IgD-negative memory B cell (primary cell): Measurements from ENCODE around the gene ADRB2. TPM values are rescaled to one million over a fixed set of nuclear protein-coding genes. Genes with fewer than 3 reads are reported as not detected.

Experiments
- H3K27ac Mint-ChIP-seq, 3 donors: one replicate each; pipeline ENCODE4 v1.8.0; 2020 to 2022; ENCODE audit warnings: mild to moderate bottlenecking in 3 of 3, mixed read lengths in 3 of 3, moderate library complexity in 1 of 3
- H3K27me3 Mint-ChIP-seq: one replicate; pipeline ENCODE4 v1.8.0; 2021; ENCODE audit warnings: mixed read lengths
- H3K36me3 Mint-ChIP-seq: one replicate; pipeline ENCODE4 v1.8.0; 2020; ENCODE audit warnings: mild to moderate bottlenecking, mixed read lengths
- H3K4me1 Mint-ChIP-seq, 3 donors: one replicate each; pipeline ENCODE4 v1.8.0; 2020 to 2022; ENCODE audit warnings: mixed read lengths in 3 of 3, mild to moderate bottlenecking in 1 of 3
- H3K4me3 Mint-ChIP-seq, 4 donors: one replicate each; pipeline ENCODE4 v1.8.0; 2020 to 2022; ENCODE audit warnings: mild to moderate bottlenecking in 4 of 4, mixed read lengths in 4 of 4, moderate library complexity in 3 of 4
- H3K9me3 Mint-ChIP-seq, 3 donors: one replicate each; pipeline ENCODE4 v1.8.0; 2020 to 2021; ENCODE audit warnings: mixed read lengths in 3 of 3, mild to moderate bottlenecking in 1 of 3
- polyA plus RNA-seq: library from polyadenylated mRNA; unstranded; fragments of 300-500 nt; fragmentation: Illumina TruSeq; gene quantifications from one replicate; pipeline ENCODE4 v1.2.3, GENCODE V29; 2021

The ADRB2 gene
- polyA plus RNA-seq, 1 donor from 2014 or later = 9.1 TPM

DNA sequence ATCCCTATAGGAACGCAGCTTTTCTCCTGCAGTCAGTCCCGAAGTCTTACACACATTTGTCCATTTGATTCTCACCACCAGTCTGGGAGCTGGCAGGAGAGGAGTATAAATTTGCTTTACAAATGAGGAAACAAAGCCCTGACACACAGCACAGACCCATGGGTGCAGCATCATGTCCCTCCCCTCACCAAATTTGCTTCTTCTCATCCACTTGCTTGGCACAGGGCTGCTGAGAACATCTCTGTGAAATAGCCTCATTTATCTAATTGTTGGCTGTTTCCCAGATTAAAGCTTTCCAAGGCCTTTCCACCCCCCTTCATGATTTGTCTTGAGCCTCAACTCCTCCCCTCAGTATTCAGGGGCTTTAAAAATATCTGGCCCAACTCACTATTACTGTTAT lies 11.3 kb upstream of the ADRB2 start:
- Mint-ChIP-seq H3K27ac (peak overlapping the region in 1 of 3 donors; percentile 86), H3K4me1 (peaks cover 47 to 51% (median 48%) of the 10 kb centered on the region in 3 donors), H3K4me3 (peak overlapping the region in 1 of 4 donors; percentile 13), H3K27me3 (no peaks in the 10 kb centered on the region), H3K36me3 (no peaks in the 10 kb centered on the region), H3K9me3 (no peaks in the 10 kb centered on the region)

DNA sequence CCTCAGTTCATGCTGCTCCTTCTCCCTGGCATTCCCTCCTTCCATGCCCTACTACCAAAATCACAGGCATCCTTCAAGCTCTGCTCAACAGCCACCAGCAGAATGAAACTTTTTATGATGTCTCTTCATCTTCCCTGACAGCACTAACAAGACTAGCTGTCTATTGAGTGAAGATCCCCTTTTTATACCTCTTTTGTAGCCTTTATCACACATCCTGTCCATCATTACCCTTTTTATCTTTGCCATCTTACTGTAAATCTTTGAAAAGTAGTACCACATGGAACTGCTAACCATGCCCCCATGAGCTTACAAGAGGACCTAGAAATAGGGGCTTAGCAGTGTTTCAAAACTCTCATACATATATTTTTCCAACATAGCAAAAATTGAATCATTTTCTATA lies 10.8 kb upstream of the ADRB2 start:
- H3K4me1 Mint-ChIP-seq = peaks cover 43 to 48% (median 45%) of the 10 kb centered on the region in 3 donors

DNA sequence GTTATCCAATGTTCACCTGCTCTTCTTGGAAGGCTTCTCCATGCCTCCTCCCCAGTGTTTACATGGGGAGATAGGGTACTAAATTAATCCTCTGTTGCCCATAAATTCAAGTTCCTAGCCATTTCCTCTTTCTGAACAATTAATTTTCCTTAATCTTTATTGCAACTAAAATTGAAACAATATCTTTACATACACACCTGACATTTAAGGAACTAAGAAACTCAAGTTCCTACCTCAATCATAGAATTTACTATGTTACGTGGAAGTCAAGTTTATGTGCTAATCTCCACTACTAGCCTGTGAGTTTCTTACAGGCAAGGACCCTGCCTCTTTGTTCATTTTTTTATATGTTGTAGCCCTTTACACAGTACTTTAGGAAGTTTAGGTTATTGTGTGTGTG lies 10.1 kb upstream of the ADRB2 start:
- H3K36me3 Mint-ChIP-seq = no peaks in the 10 kb centered on the region
- H3K4me1 Mint-ChIP-seq = peaks cover 43 to 46% (median 44%) of the 10 kb centered on the region in 3 donors
- peak overlapping the region in 1 of 3 donors; percentile 41 for H3K27ac Mint-ChIP-seq
- H3K27me3 Mint-ChIP-seq = no peaks in the 10 kb centered on the region
- no peaks in the 10 kb centered on the region for H3K9me3 Mint-ChIP-seq
- peak overlapping the region in 3 of 4 donors; percentile 9 to 89 (median 13) for H3K4me3 Mint-ChIP-seq

More for the DNA sequence above, 10.8 kb upstream of the ADRB2 start:
- peak overlapping the region in 1 of 4 donors; percentile 13 for H3K4me3 Mint-ChIP-seq
- no peaks in the 10 kb centered on the region for H3K36me3 Mint-ChIP-seq
- no peaks in the 10 kb centered on the region for H3K27me3 Mint-ChIP-seq
- H3K27ac Mint-ChIP-seq = peak overlapping the region in 1 of 3 donors; percentile 86
- no peaks in the 10 kb centered on the region for H3K9me3 Mint-ChIP-seq

DNA sequence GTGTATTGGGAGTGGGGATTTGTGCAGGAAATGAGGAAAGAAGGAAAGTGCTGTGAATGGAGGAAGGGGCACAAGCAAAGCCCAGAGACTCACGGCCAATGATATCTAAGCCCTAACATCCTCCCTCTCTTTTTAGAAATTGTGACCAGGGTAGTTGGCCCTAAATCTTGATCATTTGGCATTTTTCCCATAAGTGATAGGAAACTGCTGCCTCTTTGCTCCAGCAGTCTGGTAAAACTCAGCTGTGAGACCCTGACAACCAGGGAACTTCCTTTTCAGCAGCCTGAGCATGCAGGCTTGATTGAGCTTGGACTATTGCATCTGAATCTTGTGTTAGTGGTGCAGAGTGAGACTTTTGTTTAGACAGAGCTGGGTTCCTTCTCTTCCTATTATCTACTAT lies 9.6 kb upstream of the ADRB2 start:
- peak overlapping the region in 2 of 4 donors; percentile 13 to 89 for H3K4me3 Mint-ChIP-seq
- H3K36me3 Mint-ChIP-seq = no peaks in the 10 kb centered on the region
- peak overlapping the region in 1 of 3 donors; percentile 41 for H3K27ac Mint-ChIP-seq
- no peaks in the 10 kb centered on the region for H3K27me3 Mint-ChIP-seq
- peaks cover 38 to 42% (median 39%) of the 10 kb centered on the region in 3 donors for H3K4me1 Mint-ChIP-seq
- no peaks in the 10 kb centered on the region for H3K9me3 Mint-ChIP-seq

DNA sequence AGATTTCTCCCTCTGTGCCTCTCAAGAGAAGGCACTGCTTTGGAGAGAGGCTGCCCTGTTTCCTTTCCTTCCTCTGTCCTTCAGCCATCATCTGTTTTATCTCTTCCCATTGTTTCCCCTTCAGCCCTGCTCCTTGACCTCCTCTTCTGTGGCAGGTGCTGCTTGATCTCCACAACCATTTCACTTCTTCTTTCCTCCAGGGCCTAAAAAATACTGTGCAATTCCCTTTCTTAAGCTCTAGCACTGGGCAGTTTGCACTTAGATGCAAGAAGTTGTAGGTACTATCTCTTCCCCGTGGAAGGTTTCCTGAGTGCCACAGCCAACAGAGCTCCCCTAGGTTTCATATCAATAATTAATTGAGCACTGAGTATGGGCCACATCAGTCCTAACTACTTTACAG lies 8.8 kb upstream of the ADRB2 start:
- Mint-ChIP-seq H3K4me3 (peak overlapping the region in 2 of 4 donors; percentile 5 to 61), H3K27me3 (no peaks in the 10 kb centered on the region), H3K4me1 (peaks cover 33 to 38% (median 38%) of the 10 kb centered on the region in 3 donors), H3K9me3 (no peaks in the 10 kb centered on the region), H3K27ac (no peak overlapping the region), H3K36me3 (no peaks in the 10 kb centered on the region)

DNA sequence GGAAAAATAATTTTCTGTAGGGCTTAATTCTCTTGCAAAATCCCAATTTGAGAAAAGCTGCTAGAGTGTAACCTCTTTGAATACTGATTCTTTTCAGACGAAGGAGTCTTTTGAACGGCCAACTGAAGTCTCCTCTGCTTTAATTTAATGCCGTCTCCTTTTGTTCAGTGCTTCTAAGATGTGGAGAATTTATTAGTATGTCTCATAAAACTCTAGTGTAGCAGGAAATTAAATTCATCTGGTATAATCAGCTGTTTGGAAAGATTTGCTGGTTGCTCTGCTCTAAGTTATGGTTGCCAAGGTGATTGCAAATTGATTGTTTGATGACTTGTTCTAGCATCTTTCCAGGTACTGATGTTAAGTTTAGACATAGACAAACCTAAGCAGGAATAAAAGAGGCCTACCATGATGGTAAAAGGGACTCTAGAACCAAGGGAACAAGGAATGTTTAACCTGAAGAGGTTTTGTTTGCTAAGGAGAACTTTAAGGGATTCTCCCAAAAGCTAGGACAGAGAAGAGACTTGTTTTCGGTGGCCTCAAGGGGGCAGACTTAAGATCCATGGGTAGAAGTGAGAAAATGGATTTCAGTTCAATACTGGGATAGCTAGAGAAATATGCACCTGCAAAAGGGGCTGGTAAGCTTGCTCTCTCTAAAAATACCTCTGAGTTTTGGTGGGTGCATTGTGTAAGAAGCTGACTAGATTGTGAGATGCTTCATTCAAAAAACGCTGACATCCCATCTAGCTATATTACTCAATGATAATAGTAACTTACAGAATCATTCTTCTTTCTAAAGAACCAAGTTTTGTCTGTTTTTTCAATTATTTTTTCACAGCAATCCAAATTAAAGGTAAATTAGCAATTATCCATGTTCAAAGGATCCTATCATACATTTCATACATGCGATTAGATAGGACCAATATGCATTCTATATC lies 5.7 kb upstream of the ADRB2 start:
- no peaks in the 10 kb centered on the region for H3K27me3 Mint-ChIP-seq
- no peak overlapping the region for H3K27ac Mint-ChIP-seq
- no peak overlapping the region for H3K4me3 Mint-ChIP-seq
- peaks cover 38 to 47% (median 44%) of the 10 kb centered on the region in 3 donors for H3K4me1 Mint-ChIP-seq
- no peaks in the 10 kb centered on the region for H3K9me3 Mint-ChIP-seq
- H3K36me3 Mint-ChIP-seq = no peaks in the 10 kb centered on the region

DNA sequence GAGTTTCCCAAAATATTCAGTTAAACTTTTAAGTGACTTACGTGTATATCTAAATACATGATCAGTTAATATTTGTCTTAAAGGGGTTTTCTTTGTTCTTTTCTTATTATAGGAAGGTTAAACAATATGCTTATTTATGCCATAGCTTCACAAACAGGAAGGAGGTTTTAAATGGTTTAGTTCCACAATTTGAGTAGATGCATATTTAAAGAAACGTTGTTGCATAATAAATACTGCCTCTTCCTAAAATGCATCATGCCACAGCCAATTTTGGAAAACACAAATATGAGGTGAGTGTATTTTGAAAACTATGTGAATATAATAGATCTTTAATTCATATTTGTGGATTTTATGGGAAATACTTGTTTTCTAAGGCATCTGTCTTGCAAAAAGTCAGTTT lies 2.5 kb upstream of the ADRB2 start:
- Mint-ChIP-seq H3K27ac (no peak overlapping the region), H3K4me3 (peak overlapping the region in 1 of 4 donors; percentile 52), H3K9me3 (no peaks in the 10 kb centered on the region), H3K4me1 (peaks cover 27 to 46% (median 30%) of the 10 kb centered on the region in 3 donors), H3K27me3 (no peaks in the 10 kb centered on the region), H3K36me3 (no peaks in the 10 kb centered on the region)

DNA sequence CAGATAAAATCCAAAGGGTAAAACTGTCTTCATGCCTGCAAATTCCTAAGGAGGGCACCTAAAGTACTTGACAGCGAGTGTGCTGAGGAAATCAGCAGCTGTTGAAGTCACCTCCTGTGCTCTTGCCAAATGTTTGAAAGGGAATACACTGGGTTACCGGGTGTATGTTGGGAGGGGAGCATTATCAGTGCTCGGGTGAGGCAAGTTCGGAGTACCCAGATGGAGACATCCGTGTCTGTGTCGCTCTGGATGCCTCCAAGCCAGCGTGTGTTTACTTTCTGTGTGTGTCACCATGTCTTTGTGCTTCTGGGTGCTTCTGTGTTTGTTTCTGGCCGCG lies 727 bp upstream of the ADRB2 start:
- Mint-ChIP-seq H3K27me3 (no peaks in the 10 kb centered on the region), H3K9me3 (no peaks in the 10 kb centered on the region), H3K4me3 (peak overlapping the region; percentile 88 to 95 (median 95)), H3K27ac (peak overlapping the region; percentile 57 to 96 (median 95)), H3K36me3 (no peaks in the 10 kb centered on the region), H3K4me1 (peaks cover 36 to 61% (median 44%) of the 10 kb centered on the region in 3 donors)

DNA sequence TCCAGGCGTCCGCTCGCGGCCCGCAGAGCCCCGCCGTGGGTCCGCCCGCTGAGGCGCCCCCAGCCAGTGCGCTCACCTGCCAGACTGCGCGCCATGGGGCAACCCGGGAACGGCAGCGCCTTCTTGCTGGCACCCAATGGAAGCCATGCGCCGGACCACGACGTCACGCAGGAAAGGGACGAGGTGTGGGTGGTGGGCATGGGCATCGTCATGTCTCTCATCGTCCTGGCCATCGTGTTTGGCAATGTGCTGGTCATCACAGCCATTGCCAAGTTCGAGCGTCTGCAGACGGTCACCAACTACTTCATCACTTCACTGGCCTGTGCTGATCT lies 294 bp downstream of the ADRB2 start:
- H3K9me3 Mint-ChIP-seq = no peaks in the 10 kb centered on the region
- peak overlapping the region; percentile 57 to 96 (median 95) for H3K27ac Mint-ChIP-seq
- H3K27me3 Mint-ChIP-seq = no peaks in the 10 kb centered on the region
- peak overlapping the region; percentile 88 to 95 (median 95) for H3K4me3 Mint-ChIP-seq
- no peaks in the 10 kb centered on the region for H3K36me3 Mint-ChIP-seq
- H3K4me1 Mint-ChIP-seq = peaks cover 42 to 70% (median 49%) of the 10 kb centered on the region in 3 donors

DNA sequence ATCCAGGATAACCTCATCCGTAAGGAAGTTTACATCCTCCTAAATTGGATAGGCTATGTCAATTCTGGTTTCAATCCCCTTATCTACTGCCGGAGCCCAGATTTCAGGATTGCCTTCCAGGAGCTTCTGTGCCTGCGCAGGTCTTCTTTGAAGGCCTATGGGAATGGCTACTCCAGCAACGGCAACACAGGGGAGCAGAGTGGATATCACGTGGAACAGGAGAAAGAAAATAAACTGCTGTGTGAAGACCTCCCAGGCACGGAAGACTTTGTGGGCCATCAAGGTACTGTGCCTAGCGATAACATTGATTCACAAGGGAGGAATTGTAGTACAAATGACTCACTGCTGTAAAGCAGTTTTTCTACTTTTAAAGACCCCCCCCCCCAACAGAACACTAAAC lies 1.3 kb downstream of the ADRB2 start:
- Mint-ChIP-seq H3K4me3 (peak overlapping the region; percentile 88 to 95 (median 95)), H3K4me1 (peaks cover 50 to 77% (median 55%) of the 10 kb centered on the region in 3 donors), H3K36me3 (no peaks in the 10 kb centered on the region), H3K27me3 (no peaks in the 10 kb centered on the region), H3K27ac (peak overlapping the region in 2 of 3 donors; percentile 57 to 95), H3K9me3 (no peaks in the 10 kb centered on the region)

DNA sequence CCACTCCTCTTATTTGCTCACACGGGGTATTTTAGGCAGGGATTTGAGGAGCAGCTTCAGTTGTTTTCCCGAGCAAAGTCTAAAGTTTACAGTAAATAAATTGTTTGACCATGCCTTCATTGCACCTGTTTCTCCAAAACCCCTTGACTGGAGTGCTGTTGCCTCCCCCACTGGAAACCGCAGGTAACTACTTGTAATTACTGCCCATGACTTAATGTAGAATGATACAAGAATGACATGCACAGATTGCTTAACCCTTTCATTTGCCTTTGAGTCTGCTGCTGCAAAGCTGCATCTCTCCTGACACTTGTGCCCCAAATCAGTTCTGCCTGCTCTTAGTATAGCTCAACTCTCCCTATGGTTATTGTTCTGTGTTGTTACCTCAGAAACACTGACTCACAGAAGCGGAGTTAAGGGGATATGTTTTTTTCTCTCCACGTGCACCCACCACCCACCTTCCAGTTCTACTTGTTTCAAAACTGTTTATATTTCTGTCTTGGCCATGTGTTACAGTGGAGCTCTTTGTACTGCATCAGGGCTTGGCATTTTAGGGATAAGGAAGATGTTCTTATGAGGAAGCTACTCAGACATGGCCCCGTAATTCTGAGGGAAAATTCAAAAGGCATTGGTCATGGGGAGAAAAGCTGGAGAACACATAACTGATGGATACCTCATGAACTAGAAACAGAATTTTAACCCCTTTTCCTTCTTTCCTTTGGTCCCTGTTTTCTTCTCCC lies 2.3 kb downstream of the ADRB2 start:
- Mint-ChIP-seq H3K36me3 (no peaks in the 10 kb centered on the region), H3K27ac (peak overlapping the region; percentile 57 to 95 (median 84)), H3K27me3 (no peaks in the 10 kb centered on the region), H3K4me3 (peak overlapping the region; percentile 88 to 95 (median 95)), H3K4me1 (peaks cover 44 to 74% (median 55%) of the 10 kb centered on the region in 3 donors), H3K9me3 (no peaks in the 10 kb centered on the region)

DNA sequence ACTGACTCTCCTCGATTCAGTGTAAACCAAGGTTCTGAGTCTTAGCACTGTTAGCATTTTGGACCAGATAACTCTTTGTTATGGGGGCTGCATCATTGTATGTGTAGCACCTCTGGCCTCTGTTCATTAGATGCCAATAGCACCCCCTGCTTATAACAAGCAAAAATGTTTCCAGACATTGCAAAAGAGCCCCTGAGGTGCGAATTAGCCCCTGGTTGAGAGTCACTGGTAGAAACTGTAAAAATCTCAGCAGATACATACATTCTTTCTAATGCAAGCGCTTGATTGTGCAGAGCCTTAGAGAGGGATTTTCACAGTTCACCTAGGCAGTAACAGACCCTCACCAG lies 2.8 kb downstream of the ADRB2 start:
- peak overlapping the region; percentile 88 to 95 (median 95) for H3K4me3 Mint-ChIP-seq
- no peaks in the 10 kb centered on the region for H3K9me3 Mint-ChIP-seq
- peak overlapping the region; percentile 52 to 95 (median 84) for H3K27ac Mint-ChIP-seq
- no peaks in the 10 kb centered on the region for H3K27me3 Mint-ChIP-seq
- no peaks in the 10 kb centered on the region for H3K36me3 Mint-ChIP-seq
- peaks cover 46 to 76% (median 56%) of the 10 kb centered on the region in 3 donors for H3K4me1 Mint-ChIP-seq

DNA sequence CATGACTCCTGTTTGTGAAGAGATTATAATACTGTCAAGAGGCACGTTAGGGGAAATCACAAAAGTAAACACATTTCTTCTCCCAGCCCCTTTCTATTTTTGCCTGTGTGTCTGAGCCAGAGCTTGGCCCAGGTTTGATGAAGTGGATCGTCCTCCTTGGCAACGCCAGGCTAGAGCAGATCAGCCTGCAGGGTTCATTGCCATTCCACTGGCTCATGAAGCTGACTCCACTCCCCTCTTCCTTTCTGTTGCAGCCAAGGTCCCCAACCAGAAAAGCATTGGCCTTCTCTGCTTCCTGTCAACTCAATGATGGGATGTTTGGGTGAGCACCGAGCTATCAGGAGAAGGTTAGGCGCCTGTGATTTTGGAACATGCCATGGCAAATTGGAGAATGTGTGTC lies 3.3 kb downstream of the ADRB2 start:
- Mint-ChIP-seq H3K36me3 (no peaks in the 10 kb centered on the region), H3K27me3 (no peaks in the 10 kb centered on the region)

DNA sequence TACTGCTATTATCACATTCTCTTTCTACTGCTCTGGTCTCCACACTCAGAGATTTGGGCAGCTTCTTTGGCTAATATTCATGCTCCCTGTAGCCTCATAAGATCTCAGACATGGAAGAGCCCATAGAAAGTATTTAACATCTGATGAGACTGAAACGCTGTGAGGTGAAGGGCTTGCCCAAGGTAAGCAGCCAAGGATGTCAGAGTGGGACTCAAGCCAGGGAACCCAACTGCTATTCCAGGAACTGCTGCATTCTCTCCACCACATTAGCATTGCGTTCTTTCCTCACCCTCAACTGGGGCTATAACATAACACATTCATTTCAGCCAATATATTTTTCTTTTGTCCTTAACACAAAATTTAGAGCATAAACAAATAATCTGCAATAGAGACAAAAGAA lies 3.8 kb downstream of the ADRB2 start:
- no peaks in the 10 kb centered on the region for H3K36me3 Mint-ChIP-seq
- H3K4me3 Mint-ChIP-seq = peak overlapping the region; percentile 88 to 95 (median 92)
- peaks cover 55 to 85% (median 63%) of the 10 kb centered on the region in 3 donors for H3K4me1 Mint-ChIP-seq
- no peaks in the 10 kb centered on the region for H3K9me3 Mint-ChIP-seq
- H3K27ac Mint-ChIP-seq = peak overlapping the region; percentile 52 to 95 (median 94)
- no peaks in the 10 kb centered on the region for H3K27me3 Mint-ChIP-seq

More for the DNA sequence above, 3.3 kb downstream of the ADRB2 start:
- peak overlapping the region; percentile 52 to 95 (median 94) for H3K27ac Mint-ChIP-seq
- H3K9me3 Mint-ChIP-seq = no peaks in the 10 kb centered on the region
- peaks cover 51 to 81% (median 60%) of the 10 kb centered on the region in 3 donors for H3K4me1 Mint-ChIP-seq
- peak overlapping the region; percentile 88 to 95 (median 95) for H3K4me3 Mint-ChIP-seq
